ENCODE data around the gene SUN1.

The SUN1 gene

GRCh38 chr7:816300-816750, 16.0 kb upstream of the SUN1 start:
- peak; percentile 91 for ATAC-seq
- TF ChIP-seq ZC3H10 (CRISPR knock-in tag; IDR thresholded peaks at IDR 0.05) (no peak), ZNF565 (CRISPR knock-in tag; conservative IDR thresholded peaks at IDR 0.05; ENCODE audit: low read depth) (no peak), ZNF8 (CRISPR knock-in tag; IDR thresholded peaks at IDR 0.05) (no peak), ISL1 (CRISPR knock-in tag; IDR thresholded peaks at IDR 0.05) (no peak), BACH2 (CRISPR knock-in tag; IDR thresholded peaks at IDR 0.05; ENCODE audit: borderline replicate concordance) (no peak), OSR1 (CRISPR knock-in tag; IDR thresholded peaks at IDR 0.05) (no peak)

- TF ChIP-seq ISL1 (CRISPR knock-in tag; IDR thresholded peaks at IDR 0.05) = no peak
- no peak for TF ChIP-seq TSHZ2 (CRISPR knock-in tag; IDR thresholded peaks at IDR 0.05)
- no peak for TF ChIP-seq PATZ1 (CRISPR knock-in tag; IDR thresholded peaks at IDR 0.05; ENCODE audit: borderline replicate concordance)
- no peak for TF ChIP-seq BACH2 (CRISPR knock-in tag; IDR thresholded peaks at IDR 0.05; ENCODE audit: borderline replicate concordance)
- TF ChIP-seq ZNF70 (CRISPR knock-in tag; IDR thresholded peaks at IDR 0.05) = no peak
- no peak for ATAC-seq
Observed at GRCh38 chr7:816751-817671, 15.3 kb upstream of the SUN1 start.

GRCh38 chr7:818031-818699, 14.1 kb upstream of the SUN1 start:
- TF ChIP-seq SNAI2 (CRISPR knock-in tag; IDR thresholded peaks at IDR 0.05) = peak; percentile 71; the same call in 1 of the 2 replicates
- TF ChIP-seq GLIS3 (CRISPR knock-in tag; IDR thresholded peaks at IDR 0.05) = no peak
- peak; percentile 100 for TF ChIP-seq ZNF8 (CRISPR knock-in tag; IDR thresholded peaks at IDR 0.05)
- peak; percentile 5; the same call in 2 of the 3 replicates for ATAC-seq

- TF ChIP-seq POU6F1 (CRISPR knock-in tag; IDR thresholded peaks at IDR 0.05; ENCODE audit: borderline replicate concordance, low read depth) = no peak
- no peak for TF ChIP-seq CSRNP3 (CRISPR knock-in tag; IDR thresholded peaks at IDR 0.05)
- no peak for TF ChIP-seq ZNF8 (CRISPR knock-in tag; IDR thresholded peaks at IDR 0.05)
- TF ChIP-seq ZNF70 (CRISPR knock-in tag; IDR thresholded peaks at IDR 0.05) = no peak
- TF ChIP-seq TOX (CRISPR knock-in tag; IDR thresholded peaks at IDR 0.05; ENCODE audit: borderline replicate concordance) = no peak
- TF ChIP-seq ZFP30 (CRISPR knock-in tag; IDR thresholded peaks at IDR 0.05) = no peak
- TF ChIP-seq GLIS3 (CRISPR knock-in tag; IDR thresholded peaks at IDR 0.05) = no peak
- TF ChIP-seq CREB5 (CRISPR knock-in tag; IDR thresholded peaks at IDR 0.05; ENCODE audit: low read depth) = no peak
- no peak for TF ChIP-seq SNAI2 (CRISPR knock-in tag; IDR thresholded peaks at IDR 0.05)
- TF ChIP-seq TCF4 (CRISPR knock-in tag; IDR thresholded peaks at IDR 0.05; ENCODE audit: borderline replicate concordance) = no peak
- no peak for TF ChIP-seq TSHZ2 (CRISPR knock-in tag; IDR thresholded peaks at IDR 0.05)
- TF ChIP-seq ISL1 (CRISPR knock-in tag; IDR thresholded peaks at IDR 0.05) = no peak
- ATAC-seq = no peak
Observed at GRCh38 chr7:820341-820740, 11.9 kb upstream of the SUN1 start.

Measured in SK-N-SH treated with all-trans-retinoic acid at 6 μM for 48 hours (cell line).